ENCODE data around the gene EMP2.

Gene EMP2

DNA sequence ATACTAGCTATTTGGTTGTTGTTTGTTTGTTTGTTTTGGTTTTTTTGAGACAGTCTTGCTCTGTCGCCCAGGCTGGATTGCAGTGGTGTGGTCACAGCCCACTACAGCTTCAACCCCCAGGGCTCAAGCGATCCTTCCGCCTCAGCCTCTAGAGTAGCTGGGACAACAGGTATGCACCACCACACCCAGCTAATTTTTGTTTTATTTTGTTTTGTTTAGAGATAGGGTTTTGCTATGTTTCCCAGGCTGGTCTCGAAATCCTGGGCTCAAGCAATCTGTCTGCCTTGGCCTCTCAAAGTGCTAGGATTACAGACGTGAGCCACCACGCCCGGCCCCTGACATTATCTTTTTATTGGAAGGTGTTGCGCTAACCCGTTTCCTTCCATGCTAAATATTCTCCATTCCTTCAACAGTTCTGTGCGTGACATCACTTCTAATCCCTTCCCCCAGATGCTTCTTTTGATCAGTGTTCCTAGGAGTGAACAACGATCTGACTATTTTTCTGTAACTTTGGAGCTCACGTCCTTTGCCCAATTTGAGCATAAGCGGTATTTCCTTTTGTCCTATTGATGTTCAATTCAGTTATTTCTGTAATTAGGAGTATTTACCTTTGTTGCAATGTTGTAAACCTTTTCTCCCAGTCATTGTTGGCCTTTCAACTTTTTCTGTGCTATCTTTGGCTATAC is 30.2 kb upstream of the EMP2 start:
- DNase-seq (ENCODE audit: low spot score): no peak

DNA sequence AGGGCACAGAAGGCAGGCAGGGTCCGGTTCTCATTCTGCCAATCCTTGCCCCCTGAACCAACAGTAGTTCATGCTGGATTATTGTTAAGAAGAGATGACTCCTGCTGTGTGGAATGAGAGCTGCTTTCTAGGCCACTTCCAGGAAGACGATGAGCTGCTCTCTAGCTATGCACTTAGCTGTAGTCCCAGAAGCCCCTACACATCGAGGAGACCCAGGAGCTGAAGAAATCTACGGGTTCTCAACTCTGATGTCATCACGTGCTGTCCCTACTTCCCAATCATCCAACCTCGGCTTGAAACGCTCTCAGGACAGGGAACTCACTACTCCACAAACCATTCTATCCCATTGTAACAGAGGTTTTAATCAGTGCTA is 29.0 kb upstream of the EMP2 start:
- DNase-seq (ENCODE audit: low spot score): no peak

DNA sequence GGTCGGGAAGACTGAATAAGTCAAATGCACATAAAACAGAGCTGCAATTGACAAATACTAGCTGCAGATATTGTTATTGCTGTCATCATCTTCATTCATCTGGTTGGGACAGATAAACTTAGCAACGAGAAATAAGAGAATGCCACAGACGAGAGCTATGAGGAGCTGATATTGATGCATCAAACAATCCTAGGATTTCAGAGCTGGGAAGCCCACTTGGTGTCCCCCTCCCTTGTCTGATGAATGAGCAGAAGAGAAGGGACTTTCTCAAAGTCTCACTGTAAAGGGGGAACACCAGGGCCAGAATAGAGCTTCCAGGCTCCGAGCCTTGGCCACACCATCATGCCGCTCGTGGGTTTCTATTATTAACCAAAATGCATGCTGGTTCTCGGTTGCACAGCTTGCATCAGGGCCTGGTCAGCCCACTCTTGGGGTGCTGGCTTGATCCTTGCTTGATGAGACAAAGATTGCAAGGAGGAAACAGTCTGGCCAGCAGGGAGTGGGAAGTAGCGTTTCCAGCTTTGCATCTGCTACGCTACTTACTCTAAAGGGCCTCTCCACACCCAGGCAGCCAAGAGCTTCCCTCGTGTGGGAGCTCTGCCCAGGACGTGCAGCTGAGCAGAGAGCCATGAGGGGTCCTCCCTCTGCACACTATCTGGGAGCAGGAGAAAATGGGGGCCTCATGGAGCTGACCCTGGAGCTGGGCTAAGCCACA is 28.4 kb upstream of the EMP2 start:
- no peak for DNase-seq (ENCODE audit: low spot score)

DNA sequence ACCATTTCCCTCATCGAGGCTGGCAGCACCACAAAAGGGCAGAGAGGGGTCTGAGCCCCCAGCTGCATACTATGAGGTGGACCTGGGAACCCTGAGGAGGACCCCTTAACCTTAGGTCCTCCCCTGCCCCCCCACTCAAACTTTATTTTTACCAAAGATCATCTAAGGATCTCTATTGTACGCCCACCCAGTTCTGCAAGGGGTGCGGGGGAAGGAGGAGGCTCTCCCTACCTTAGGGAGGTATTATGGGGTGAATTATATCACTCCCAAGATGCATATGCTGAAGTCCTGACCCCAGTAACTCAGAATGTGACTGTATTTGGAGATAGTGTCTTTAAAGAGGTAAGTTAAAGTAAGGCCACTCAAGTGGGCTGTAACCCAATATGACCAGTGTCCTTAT is 26.8 kb upstream of the EMP2 start:
- DNase-seq (ENCODE audit: low spot score): no peak

DNA sequence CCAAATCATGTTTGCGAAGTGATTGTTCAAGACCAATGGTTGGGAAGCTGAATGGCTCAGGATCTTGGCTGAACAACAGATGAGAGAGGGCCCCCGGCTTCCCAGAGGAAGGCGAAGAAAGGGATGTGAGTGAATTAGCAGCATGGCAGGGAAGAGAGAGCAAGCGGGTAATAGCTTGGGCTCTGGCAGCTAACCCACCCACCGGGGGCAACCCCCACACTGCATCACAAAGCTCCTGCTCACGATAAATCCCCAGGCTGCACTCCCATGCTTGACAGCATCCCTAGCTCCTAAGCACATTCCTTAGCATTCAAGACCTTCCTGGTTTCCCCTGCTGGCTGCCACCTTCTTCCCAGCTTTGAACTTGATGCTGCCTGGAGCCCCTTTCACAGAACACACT is 26.2 kb upstream of the EMP2 start:
- DNase-seq (ENCODE audit: low spot score): no peak

DNA sequence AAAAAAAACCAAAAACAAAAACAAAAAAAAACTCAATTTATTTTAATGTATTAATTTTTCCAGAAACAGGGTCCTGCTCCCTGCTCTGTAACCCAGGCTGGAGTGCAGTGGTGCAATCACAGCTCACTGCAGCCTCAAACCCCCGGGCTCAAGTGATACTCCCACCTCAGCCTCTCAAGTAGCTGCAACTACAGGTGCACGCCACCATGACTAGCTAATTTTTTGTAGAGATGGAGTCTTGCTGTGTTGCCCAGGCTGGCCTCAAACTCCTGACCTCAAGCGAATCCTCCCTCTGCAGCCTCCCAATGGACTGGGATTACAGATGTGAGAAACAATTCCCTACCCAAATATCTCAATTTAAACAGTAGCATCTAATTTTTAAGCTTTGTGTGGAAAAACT is 25.2 kb upstream of the EMP2 start:
- DNase-seq (ENCODE audit: low spot score): no peak

DNA sequence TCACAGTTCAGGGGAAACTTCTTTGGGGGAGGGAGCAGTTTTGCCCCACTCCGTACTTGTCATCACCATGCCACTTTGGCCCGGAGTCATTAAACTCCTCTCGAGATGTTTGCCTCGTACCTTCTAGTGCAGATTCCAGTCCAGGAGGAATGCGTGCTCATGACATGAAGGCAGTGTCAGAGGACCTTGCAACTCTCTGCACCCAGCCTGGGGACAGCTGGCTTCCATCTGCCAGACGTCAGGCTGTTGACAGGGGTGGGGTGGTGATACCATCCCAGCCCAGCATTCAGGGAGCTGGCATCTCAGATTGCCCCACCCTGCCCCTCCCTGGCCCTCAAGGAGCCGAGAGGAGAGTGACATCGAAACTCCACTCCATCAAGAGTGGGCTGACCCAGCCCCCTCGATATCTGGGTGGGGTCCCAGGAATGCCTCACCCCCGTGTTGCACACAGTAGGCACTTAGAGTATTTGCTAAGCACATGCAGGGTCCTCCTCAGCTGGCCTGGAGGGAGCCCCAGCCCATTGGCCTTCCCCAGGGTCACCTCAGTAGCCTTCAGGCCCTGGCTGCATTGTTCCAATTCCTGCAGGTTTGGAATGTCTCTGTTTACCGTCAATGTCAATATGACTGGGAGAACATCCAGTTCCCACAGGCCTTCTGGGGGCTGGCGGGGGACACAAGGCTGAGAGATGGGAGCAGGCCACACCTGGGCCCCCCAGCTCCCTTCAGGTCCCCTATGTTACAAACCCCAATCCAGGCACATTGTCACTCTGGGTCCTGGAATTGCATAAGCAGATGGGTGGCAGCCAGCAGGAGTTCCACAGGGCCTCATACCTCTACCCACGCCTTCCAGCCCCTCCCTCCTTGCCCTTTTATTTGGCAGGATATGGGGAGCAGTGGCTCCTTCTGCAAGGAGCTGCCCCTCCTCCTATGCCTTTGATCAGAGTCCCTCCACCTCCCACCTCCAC is 21.3 kb upstream of the EMP2 start:
- no peak for DNase-seq (ENCODE audit: low spot score)

DNA sequence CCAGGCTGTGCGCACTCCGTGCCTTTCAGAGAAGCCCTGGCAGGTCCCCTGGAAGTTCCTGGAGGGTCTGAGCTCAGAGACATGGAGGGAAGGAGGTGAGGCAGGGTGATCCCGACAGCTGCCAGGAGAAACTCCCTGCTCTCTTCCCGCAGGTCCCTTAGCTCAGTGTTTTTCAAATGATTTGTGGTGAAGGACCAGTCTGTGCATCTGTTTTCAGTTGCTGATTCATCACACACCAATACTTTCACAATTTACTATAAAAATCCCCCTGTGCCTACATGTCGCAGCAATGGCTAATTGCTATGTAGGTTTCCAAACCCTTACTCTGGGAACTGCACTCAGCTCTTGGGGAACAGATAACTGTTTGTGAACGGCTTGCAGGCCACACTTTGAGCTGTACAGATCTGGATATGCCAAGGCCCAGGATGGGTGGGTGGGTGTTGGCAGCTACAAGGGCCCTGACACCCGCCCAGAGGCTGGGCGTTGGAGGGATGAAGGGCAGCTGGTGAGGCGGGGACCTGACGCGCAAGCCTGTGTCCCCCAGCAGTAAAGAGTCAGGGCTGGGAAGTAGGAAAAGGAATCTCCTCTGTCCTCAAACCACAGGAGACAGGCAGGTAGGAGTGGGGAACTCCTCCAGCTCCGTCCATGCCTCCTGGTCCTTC is 20.5 kb upstream of the EMP2 start:
- DNase-seq (ENCODE audit: low spot score): no peak

DNA sequence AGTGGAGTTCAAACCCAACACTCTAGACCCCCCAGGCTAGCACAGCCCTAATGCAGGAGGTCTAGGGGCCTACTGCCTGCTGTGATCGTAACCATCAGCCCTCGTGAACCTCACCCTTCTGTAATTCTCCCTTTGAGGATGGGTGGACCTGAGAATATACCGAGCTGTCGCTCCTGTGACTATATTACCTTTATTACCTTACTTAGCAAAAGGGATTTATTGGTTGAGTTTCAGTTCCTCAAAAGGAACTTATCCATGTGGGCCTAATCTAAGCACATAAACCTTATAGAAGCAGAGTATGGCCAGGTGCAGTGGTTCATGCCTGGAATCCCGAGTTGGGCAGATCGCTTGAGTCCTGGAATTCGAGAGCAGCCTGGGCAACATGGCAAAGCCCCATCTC is 19.2 kb upstream of the EMP2 start:
- no peak for DNase-seq (ENCODE audit: low spot score)

DNA sequence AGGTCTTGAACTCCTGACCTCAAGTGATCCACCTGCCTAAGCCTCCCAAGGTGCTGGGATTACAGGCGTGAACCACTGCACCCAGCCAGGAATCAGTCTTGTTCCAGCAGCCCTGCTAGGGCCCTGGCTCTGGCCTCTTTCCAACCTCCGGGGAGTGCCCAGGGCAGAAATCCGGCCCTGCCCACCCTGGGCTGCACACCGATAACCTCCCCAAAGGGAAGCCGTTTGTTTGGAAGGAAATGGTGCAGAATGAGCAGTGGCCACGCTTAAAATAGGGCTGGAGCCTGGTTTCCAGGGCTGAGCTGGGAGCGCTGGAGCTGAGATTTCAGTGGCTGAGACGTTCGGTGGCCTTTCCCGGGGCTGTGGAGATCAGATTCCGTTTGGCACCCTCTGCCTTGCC is 17.8 kb upstream of the EMP2 start:
- DNase-seq (ENCODE audit: low spot score): no peak

DNA sequence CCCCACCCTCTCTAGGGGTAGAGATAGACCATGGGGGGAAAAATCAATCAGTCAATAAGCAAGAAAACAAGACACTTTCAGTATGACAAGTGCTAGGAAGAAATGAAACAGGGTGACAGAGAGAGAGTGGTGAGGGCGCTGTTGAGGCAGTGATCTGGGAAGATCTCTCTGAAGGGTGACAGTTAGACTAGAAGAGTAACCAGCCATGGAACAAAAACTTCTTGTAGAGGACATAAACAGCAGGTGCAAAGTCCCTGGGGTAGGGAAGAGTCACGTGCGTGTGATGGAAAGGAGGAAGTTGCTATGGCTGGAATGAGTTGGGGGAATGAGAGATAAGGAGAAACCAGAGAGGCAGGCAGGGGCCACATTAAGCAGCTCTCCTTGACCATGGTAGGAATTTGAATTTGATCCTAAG is 16.8 kb upstream of the EMP2 start:
- DNase-seq (ENCODE audit: low spot score): no peak

DNA sequence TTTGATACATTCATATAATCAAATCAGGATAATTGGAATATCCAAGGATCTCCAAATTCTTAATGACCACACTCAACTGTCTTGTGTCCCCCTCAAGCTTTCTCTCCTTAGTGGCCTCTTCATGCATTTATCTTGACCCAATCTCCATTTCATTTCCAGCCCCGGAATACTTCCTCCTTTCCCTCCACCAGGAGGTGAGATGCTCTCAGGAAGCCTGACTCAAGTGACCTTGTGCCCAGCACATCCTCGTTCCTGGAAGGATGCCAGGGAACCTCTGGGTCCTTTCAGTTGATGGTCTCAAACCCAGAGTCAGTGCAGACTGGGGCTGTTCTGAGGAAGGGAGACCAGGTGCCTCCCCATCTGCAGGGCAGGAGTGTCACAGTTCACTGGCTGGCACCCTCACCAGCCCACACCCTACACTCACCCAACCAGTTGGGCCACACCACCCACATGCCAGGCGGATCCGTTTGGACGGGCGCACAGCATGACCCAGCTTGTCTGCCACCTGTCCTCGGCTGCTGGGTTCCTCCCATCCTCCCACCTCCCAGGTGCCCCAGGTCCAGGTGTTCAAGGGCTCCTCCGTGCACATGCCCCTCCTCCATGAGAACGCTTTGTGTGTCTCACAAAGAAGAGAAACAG is 14.0 kb upstream of the EMP2 start:
- no peak for DNase-seq (ENCODE audit: low spot score)

DNA sequence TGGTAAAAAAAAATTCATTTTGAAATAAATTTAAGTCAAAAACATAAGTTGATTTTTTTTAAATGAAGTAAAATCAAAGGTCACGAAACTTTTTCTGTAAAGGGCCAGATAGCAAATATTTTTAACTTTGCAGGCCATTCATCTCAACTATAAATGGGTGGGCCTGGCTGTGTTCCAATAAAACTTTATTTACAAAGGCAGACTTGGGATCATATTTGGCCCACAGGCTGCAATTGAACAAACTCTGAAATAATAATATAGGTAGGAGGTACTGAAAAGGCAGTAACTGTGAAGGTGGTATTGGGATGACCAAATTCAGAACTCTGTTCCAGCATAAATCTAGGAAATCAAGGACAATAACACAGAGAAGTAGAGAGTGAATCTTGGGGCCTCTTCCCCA is 12.2 kb upstream of the EMP2 start:
- no peak for DNase-seq (ENCODE audit: low spot score)

DNA sequence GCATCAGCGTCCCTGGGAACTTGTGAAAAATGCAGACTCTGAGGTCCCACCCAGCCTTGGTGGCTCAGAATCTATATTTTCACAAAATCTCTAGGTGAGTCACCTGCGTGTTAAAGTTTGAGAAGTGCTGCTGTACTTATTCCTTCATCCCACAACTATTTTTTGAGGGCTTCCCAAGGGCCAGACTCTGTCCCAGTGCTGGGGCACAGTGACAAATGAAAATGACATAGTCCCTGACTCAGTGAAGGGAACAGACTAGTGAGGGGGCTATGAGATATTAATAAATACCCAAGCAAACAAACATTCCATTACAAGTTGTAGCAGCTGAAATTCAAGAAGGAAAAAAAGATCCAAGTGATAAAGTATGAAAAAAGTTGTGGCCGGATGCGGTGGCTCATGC is 9.9 kb upstream of the EMP2 start:
- DNase-seq (ENCODE audit: low spot score): no peak

DNA sequence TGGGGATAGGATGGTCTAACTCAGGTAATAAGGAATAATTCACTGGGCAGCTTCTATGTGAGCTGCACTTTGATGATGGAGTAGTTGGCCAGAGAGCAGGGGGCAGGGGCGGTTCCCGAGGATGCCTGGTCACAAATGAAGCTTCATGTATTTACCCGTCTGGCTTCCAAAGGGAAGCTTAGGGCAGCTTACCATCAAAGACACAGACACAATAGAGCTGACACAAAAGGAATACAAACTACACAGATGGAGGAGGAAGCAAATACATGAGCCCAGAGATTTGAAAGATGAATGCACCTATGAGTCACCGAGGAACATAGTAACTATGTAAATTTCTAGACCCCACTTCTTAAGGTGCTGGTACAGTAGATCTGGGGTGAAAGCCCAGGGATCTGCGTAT is 8.7 kb upstream of the EMP2 start:
- DNase-seq (ENCODE audit: low spot score): no peak

DNA sequence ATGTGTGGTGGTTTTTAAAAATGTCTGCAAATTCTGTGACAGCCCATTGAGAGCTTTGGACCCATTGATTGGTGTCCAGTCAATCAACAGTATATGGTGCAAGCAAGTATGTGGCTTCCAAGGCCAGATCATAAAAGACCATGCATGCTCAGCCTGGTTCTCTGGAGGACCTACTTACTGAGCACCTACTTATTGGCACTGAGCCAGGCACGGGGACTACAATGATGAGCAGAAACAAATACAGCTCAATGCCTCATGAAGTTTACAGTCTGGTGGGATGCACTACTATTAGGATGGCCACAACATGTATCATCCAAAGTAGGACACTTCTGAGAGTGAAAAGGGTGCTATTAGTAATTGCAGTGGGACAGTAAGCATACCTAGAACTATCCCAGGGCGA is 7.2 kb upstream of the EMP2 start:
- no peak for DNase-seq (ENCODE audit: low spot score)

DNA sequence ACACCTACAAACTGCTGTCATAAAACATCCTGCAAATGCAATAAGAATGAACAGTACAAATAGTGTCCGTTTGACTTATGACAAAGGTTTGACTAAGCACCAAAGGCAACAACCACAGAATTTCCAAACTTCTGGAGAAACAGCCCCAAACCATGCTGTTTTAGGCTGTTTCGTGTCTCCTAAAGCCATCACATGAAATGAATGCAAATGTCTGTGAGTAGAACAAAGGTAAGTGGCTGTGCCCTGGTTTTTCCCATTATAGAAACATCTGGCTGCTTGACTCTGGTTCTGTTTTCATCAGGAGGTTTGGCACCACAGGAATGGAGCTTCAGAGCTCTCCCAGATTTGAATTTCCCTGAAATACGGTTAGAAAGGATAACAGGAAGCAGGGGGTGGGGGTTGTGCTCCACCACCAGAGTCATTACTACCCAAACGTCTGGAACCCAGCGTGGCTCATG is 4.6 kb upstream of the EMP2 start:
- no peak for DNase-seq (ENCODE audit: low spot score)

DNA sequence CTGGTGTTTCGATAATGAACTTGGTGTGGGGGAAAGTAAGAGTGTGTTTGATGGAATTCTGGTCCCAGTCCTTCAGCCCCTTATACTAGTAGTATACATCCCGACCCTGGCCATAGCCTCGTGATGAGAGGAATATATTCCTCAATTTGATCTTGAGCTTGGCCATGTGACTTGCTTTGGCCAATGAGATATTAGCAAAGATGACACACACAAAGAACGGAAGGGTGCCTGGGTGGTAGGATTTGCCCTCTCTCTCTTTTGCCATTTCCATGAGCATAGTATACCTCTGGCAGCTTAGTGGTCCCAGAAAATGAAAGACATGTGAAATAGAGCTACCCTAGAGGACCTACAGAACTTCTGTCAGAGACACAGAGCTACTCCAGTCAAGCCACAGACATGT is 2.9 kb upstream of the EMP2 start:
- no peak for DNase-seq (ENCODE audit: low spot score)

DNA sequence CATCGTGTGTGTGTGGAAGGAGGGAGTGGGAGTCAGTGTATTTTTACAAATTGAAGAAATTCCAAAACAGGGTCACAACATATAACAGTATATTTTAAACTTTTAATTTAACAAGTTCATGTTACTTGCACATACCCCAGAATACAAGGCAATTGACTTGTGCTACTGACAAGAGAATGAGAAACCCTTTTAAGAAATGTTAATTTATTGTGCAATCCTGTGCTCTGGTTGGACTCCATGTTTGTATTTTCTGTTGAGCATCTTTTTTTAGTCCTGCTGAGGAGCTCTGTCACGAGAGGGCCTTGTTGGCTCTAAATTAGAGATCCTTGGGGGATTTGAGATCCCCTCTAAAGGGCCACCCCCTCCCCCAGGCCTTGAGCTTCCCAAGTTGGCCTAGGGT is 1.1 kb upstream of the EMP2 start:
- no peak for DNase-seq (ENCODE audit: low spot score)

DNA sequence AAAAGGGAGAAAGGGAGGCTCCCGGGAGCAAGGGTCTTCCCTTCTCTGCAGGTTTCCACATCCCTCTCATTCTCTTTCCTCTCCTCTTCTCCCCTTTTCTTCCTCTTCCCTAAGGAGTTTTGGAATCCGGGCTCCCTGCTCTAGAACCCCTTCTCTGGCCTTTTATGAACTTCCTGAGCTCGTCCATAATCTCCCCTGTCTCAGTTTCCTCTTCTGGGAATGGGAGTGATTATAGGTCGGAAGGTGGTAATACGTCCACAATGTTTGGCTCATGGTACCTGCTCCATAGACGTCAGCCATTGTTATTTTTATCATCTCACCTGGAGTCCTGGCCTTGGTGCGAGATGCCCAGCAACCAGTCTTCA is 467 bp upstream of the EMP2 start:
- DNase-seq (ENCODE audit: low spot score): no peak

DNA sequence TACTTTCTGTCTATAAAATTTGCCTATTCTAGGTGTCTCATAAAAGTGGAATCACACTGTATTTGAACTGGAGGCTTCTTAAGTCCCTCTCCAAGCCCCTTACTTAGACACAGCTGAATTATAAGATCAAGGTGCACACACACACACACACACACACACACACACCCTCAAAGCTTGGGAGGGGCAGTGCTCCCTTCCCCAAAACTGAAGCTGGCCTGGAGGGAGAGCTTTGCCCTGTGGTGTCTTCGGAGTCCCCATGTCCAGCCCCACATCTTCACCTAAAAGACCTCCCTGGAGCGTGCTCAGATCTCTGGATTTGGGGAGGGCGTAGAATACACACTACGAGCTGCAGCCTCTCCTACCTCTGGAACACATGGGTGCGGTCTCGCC is 828 bp downstream of the EMP2 start:
- no peak for DNase-seq (ENCODE audit: low spot score)
